HG03565 (cell line): ENCODE data around the gene CMKLR1.

Source experiments
- ATAC-seq: cut with Tn5 transposase; IDR thresholded peaks from one replicate; pipeline ENCODE4 v1.9.1; 2021; ENCODE audit warnings: mild to moderate bottlenecking, moderate library complexity; ENCODE audit not compliant: unreplicated experiment

The CMKLR1 gene

GRCh38 chr12:108363165-108363564 is 24.1 kb upstream of the CMKLR1 start:
- no peak for ATAC-seq

DNA sequence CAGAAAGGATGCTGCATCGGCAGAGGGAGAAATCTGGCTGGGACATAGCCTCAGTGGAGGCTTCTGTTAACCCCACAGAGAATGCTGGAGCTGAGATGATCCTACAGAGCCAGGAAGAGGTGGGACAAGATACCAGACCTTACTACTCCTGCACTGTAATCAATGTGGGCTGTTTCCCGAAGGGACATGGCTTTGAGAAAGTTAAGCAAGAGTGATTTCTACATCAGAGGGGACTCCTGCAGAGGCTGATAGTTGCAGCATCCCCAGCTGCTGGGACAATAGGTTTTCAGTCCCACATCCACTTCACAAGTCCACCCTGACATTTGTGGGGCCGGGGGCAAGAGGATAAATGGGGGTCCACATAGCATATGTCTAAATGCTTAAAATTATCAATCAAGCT is 22.5 kb upstream of the CMKLR1 start:
- no peak for ATAC-seq

DNA sequence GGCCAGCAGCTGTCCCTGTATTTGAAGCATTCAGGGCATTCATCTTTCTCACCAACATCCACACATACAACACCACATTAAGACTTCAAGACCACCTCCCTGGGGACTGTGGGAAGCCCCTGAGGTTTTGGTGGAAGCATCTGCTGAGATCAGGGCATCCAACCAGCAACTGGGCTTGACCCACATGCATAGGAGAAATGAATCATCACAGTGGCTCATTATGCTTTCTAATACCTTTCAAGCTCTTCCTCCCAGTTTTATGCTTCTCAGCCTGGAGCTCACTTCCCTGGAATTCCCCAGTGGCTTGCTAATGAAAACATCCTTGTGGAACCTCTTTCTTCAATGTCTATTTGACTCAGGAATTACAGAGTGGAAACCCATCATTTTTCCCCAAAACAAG is 21.4 kb upstream of the CMKLR1 start:
- peak; percentile 60 for ATAC-seq

- no peak for ATAC-seq
Observed at GRCh38 chr12:108360057-108360456, 20.9 kb upstream of the CMKLR1 start.

GRCh38 chr12:108358580-108358965 is 19.5 kb upstream of the CMKLR1 start:
- ATAC-seq, result no peak

DNA sequence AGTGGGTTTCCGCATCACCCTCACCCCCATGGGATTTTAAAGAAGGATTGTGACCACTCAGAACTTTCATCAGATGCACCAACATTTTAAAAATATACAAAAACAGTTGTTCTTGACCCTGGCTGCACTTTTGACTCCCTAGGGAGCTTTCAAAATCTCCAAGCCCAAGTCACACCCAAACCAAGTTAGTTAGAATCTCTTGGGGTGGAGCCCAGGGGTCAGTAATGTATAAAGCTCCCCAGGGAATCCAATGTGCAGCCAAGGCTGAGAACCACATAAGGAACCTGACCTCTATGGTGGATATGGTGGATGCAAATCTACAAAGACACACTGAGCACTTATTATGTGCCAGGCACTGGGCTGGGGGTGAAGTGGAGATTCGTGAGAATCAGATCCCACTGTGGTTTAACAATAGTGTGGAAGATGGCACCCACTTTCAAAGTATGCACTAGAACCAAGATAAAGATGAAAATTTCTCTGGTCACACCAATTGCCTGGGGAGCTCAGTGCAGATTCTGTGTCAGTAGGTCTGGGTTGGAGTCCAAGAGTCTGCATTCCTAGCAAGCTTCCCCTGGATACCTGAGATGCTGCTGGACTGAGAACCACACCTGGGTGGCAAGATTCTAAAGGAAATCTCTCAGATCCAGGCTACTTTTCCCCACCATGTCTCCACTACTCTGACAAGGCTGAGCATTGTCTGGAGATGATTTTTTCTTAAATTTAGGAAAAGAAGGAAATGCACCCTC is 18.9 kb upstream of the CMKLR1 start:
- no peak for ATAC-seq

DNA sequence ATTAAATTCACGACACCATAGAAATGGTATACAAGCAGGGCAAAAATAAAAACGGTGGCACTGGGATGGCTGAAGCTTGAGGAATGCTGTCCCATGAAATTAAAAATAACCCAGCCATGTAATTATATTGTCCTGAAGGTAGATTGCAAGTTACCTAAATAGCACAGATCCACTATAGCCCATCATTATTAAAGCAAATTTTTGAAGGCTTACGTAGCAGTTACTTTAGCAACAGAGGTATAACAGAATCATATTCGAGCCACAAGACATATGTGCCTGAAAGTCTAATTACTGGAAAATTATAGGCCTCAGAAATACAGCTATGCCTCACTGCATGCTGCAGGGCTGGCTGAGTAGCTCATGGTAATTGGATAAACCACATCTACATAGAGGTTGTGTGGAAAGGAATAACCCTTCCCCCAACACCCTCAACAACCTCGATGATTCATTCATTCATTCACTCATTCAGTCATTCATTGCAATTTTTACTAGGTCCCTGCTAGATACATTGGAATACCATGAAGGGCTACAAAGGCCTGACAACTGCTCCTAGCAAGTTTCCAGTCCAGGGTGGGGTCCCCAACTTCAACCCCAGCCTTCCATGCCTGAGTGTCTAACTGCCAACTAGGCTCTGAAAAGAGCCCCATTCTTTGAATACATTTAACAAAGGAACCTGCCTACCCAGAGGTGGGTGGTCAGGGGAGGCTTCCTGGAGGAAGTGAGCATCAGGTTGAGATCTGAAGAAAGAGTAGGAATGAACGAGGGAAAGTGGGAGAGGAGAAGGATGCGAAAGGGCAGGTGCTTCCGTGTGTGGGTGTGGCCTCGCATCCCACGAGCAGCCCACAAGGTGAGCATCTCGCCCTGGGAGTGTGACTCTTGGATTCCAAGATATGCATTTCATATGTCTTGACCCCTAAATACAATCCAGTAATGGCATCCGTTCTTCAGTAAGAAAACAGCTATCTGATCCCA is 18.0 kb upstream of the CMKLR1 start:
- ATAC-seq, result no peak

DNA sequence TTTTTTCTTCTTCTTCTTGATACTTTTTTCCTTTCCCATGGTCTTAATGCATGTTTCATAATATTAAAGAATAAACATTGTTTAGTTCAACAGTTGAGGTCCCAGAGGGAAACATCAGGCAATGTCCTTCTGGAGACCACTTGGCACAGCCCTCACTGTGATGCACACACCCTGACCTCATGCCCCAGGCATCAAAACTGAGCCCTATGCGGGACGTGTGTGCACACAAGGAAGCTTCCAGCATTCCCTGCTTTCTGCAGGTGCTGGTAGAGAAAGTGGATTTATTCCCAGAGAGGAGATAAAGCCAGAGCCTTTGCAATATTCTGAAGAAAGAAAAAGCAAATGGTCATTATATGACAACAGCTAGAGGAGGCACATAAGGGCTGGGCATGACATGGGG is 16.0 kb upstream of the CMKLR1 start:
- no peak for ATAC-seq

- ATAC-seq, result no peak
Observed at GRCh38 chr12:108352591-108352990, 13.5 kb upstream of the CMKLR1 start.

GRCh38 chr12:108350511-108350910 is 11.4 kb upstream of the CMKLR1 start:
- ATAC-seq, result no peak

GRCh38 chr12:108349278-108349688 is 10.2 kb upstream of the CMKLR1 start:
- ATAC-seq, result no peak

DNA sequence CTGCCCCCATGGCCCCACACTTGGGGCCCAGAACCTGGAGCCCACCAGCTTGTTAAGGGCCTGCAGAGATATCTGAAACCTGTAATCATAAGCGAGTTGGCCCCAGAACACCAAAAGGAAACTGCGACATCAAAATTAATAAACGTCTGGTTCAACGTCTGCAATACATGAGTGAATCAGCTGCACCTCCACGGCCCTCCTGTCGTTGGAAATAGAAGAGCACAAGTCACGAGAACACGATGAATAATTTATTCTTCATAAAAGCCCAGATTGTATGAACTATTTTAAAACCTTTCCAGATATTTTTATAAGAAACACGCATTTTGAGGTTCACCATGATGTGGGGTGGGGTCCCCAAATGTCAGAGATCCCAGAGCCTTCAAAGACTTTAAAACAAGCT is 9.7 kb upstream of the CMKLR1 start:
- ATAC-seq, result no peak

DNA sequence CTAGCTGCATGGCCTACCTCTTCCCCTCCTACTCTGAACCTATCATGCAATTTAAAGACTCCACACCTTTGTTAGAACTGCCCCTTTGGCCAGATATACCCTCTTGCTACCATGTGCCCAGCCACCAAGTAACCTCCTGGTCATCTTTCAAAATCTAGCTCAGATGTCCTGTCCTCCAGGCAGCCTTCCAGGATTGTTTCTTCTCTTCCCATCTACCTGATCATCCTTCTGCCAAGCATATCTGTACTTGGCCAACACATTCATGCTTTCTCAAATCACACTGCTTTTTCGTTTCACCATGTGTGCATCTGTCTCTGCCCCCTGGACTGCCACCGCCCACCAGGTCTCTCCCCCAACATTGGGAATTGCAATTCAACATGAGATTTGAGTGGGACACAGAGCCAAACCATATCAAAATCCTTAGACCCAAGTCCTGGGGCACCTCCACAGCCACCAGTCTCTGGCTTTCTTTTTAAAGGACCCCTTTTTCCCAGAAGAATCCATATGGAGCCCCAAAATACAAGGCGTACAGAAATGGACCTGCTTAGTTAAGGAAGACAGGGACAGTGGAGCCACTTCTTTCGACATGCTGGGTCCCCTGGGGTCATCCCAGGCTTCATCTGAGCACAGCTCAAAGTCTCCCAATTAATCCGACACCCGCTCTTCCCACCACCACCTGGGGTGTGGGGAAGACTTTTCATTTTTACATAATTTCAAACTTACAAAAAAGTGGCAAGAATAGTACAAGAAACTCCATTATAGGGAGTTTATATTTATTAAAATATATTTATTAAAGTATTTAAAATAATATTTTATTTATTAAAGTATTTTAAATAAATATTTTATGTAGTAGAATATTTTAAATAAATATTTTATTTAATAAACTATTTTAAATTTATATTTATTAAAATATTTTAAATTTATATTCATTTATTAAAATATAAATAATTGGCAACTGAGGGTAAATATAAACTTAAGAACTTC is 7.9 kb upstream of the CMKLR1 start:
- no peak for ATAC-seq

DNA sequence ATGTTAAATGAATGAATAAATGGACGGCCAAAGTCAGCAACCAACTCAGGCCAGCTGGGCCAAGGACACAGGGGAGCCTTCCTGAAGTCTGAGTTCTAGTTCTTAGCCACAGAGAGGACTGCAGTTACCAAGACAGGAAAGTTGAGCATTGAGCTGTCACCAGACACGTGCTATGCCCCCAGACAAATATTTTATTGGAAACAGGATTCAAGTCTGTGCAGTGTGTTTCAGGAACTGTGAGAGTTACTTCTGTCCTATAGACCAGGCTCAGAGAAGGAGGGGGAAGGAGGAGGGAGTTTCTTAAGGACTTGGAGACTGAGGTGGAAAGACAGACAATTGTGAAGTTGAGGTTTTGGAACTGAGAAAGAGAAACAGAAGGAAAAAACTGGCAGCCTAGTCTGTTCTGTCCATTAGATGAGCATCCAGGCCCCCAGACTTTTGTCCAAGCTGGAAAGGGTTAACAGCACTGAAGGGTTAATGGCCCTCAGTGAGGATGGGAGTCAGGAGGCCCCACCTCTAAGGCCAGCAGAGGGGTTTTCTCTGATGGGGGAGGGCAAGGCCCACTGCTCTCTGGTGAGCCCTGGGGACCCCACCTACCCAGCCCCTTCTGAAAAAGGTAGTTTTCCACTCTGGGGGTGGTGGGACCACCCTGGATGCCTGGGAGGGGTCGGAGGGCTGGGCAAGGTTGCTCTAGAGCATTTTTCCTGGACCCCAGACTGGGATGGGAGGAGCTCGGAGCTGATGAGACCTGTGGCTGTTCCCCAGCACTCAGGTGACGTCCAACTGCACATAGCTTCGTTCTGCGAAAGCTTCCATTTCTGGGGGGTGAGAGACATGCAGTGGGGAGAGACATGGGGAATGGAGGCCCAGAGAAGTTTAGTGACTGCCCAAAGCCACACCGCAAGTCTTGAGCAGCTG is 6.9 kb upstream of the CMKLR1 start:
- ATAC-seq, result no peak

DNA sequence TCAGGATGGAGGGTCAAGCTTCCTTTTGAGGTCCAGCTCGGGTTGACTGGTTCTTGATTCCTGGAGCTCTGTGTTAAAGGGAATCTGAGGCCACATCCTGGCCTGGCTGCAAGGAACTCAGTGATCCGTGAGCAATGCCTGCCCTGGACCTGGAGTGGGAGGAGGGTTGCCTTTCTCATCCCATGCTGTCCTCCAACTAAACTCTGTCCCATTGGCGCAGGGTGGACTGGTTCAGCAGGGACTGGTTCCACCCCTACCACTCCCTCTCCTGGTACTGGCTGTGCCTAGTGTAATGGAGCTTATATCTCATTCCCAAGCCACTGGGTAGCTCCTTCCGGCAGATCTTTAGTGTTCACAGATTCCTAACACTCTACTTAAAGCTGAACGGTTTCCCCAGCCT is 3.9 kb upstream of the CMKLR1 start:
- no peak for ATAC-seq

GRCh38 chr12:108341854-108342847 is 3.0 kb upstream of the CMKLR1 start:
- no peak for ATAC-seq

- ATAC-seq, result no peak
Observed at GRCh38 chr12:108341356-108341755, 2.2 kb upstream of the CMKLR1 start.

- ATAC-seq, result no peak
Observed at GRCh38 chr12:108340037-108340436, 926 bp upstream of the CMKLR1 start.
